C4-2B (cell line): ENCODE measurements around the gene AFDN.

Experiments used
- ZFX ChIP-seq: fragments of 450-650 bp; IDR thresholded peaks from 2 replicates; pipeline ENCODE4 v1.6.1; 2017
- TF ChIP-seq, protein P1 (sequence below): fragments of 450-650 bp; conservative IDR thresholded peaks from 2 replicates; pipeline ENCODE4 v1.5.1; 2017; ENCODE audit warnings: mild to moderate bottlenecking

DNA sequence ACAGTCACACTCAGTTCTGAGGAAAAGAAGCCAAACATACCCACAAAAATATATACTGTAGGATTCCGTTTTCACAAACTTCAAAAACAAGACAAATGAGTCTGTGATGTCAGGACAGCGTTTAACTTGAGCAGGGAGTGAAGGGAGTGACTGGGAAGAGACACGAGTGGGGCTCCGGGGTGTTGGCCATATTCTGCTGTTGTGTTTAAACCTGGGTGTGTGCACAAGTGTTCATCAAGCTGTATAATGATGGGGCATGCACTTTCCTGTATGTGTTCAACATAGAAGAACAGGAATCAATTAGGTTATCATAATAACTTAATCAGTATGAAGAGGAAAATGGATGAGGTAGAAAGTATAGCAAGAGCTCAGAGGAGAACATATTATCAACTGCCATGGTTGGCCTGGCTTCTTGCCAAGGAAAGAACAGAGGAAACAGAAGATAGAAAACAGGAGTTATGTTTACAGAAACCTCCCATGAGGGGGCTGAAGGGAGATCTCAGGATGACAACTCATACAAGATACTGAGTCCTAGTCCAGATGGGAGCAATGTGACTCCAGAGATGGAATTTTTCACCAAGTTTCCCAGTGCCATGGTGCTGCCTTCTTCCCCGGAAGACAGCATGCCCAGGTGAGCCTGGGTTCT is 15.1 kb upstream of the AFDN start:
- no peak for TF ChIP-seq ZFX
- TF ChIP-seq, protein P1, sequence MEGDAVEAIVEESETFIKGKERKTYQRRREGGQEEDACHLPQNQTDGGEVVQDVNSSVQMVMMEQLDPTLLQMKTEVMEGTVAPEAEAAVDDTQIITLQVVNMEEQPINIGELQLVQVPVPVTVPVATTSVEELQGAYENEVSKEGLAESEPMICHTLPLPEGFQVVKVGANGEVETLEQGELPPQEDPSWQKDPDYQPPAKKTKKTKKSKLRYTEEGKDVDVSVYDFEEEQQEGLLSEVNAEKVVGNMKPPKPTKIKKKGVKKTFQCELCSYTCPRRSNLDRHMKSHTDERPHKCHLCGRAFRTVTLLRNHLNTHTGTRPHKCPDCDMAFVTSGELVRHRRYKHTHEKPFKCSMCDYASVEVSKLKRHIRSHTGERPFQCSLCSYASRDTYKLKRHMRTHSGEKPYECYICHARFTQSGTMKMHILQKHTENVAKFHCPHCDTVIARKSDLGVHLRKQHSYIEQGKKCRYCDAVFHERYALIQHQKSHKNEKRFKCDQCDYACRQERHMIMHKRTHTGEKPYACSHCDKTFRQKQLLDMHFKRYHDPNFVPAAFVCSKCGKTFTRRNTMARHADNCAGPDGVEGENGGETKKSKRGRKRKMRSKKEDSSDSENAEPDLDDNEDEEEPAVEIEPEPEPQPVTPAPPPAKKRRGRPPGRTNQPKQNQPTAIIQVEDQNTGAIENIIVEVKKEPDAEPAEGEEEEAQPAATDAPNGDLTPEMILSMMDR, result no peak
